GM18858 (cell line): Measurements from ENCODE around the gene TIMM13.
"Not testable (repeated sequence)": the region's sequence is repeated elsewhere in the genome, so short reads cannot be mapped to it uniquely, and the experiment has no call there.

Experiments
- ATAC-seq: cut with Tn5 transposase; IDR thresholded peaks from one replicate; pipeline ENCODE4 v1.9.1; 2021; ENCODE audit not compliant: unreplicated experiment

Gene TIMM13

DNA sequence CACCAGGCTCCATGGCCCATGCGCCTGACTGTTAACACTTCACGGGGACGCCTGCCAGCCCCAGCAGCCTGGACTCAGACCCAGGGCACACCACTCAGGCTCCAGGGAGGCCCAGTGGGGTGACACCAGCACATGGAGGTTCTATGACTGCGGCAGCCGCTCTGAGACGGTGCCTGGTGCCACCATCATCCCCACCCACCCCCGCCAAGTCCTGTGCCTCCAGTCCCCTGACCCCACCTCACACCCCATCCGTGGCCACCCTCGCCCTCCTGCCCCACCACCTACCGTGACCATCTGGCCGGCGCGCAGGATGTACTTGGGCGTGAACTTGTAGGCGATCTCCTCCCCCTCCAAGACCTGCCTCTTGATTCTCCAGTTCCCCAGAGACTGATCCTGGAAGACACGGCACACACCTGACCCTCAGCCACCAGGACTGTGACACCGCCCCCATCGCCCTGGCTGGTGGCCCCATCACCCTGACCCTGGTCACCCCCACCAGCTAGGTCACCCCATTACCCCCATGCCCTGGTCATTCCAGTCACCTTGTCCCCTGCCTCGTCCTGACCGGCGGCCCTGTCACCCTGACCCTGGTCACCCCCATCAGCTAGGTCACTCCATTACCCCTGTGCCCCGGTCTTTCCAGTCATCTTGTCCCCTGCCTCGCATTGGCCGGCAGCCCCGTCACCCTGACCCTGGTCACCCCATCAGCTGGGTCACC is 4.9 kb upstream of the TIMM13 start:
- ATAC-seq = no peak

DNA sequence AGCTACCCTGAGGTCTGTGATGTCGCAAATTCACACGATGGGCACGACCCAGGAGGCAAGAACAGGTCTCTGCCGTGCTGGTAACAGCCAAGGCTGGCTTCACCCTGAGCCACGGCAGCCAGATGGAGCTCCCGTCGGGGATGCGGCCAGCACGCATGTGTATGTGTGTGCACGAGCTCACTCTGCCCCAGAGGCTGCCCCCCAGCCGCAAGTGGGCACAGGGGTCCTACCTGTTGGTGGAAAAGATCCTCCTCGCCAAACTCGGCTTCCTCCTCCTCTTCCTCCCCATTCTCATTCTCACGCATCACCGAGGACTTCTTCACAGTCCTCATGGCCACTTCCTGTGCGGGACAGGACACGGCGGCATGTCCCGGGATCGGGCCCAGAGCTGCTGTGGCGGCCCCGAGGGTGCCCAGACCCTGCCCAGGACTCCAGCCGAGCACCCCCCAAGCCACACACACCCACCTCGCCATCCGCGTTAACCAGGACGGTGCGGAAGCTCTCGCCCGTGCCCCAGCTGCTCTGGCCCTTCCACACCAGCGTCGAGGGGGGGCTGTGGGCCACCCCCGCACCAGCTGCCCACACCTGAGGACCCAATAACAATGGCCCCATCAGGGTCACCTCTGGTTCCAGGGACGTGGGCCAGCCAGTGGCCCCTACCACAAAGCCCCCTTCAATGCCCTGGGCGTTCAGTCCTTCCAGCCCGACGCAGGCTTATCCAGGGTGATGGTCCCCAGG is 4.1 kb upstream of the TIMM13 start:
- no peak for ATAC-seq

DNA sequence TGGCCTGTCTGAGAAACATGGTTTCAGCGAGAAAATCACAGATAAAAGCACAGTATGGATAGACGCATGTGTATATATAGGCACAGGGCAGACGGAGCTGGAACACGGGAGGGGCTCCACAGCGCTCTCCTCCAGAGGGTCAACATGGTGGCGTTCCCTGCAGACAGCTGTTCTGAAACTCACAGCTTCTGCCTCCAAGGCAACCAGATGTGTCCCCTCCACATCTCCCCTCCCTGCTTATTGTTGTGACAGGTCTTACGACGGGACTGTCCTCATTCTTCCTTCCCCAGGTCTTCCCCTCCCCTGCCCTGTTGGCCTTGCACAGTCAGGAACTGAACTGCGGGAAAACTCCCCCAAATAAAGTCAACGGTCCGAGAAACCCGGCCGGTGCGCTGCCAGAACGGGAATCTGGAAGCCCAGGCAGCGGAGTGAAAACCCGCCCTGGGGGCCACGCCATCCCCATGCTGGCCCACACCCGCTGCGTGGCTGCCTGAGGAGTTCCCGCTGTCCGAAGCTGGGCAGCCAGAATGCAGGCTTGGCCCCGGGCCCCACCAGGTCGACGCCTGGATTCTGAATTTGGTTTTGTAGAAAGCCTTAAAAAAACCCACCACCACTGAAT is 2.6 kb upstream of the TIMM13 start:
- ATAC-seq = no peak

DNA sequence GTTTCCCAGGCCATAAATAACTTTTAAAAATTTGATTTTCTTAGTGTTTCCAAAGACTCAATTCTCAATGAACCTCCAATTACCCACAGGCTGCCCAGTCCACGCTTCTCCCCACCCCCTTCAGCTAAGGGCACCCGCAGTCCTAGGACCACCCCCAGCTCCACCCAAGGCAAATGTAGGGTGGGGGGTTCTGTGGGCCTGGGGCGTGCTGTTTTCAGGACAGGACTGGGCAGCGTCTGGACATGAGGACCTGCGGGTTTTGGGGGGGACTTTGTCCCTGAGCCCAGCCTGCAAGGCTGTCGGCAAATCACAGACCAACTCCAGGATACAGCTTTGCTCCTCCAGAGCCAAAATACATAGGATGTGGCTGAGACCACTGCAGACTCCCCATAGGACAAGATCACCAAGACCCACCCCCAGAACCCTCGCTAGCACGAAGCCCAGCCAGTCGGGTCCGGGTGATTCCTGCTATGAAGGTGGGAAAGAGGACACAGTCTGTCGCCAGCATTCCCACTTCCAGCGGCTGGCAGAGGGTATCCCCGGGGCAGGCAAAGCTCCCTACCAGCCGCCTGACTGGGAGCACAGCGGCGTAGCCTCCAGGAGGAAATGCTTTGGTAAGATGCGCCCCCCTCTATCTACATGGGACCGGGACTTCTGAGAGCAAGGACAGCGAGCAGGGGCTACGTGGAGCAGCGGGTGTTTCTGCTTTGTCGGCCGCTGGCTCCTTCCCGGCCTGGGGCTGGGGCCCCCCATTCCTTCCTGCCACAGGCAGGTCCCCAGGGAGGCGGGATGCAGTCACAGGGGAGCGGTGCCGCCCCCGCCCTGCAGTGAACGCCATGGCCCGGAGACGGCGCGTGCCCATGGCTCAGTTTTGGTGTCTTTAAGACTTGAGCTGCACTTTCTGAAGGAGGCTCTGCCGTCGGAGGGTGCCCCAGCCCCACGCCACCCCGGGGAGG is 1.6 kb upstream of the TIMM13 start:
- no peak for ATAC-seq

DNA sequence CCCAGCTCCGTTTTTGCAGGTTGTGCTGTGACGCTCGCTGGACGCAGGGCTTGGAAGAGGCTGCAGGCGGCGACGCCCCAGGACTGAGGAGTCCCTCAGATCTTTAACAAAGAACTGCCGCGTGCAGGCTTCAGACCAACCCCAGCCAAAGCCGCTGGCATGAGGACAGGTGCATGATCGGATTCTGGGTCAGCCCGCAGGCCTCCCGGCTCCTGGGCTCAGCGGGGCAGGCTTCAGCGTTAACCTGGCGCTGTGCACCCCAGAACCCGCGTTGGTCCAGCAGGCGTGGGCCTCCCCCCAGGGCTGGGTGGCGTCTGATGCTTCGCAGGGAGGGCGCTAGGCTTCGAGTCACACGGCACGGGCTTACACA is 920 bp upstream of the TIMM13 start:
- ATAC-seq = no peak

DNA sequence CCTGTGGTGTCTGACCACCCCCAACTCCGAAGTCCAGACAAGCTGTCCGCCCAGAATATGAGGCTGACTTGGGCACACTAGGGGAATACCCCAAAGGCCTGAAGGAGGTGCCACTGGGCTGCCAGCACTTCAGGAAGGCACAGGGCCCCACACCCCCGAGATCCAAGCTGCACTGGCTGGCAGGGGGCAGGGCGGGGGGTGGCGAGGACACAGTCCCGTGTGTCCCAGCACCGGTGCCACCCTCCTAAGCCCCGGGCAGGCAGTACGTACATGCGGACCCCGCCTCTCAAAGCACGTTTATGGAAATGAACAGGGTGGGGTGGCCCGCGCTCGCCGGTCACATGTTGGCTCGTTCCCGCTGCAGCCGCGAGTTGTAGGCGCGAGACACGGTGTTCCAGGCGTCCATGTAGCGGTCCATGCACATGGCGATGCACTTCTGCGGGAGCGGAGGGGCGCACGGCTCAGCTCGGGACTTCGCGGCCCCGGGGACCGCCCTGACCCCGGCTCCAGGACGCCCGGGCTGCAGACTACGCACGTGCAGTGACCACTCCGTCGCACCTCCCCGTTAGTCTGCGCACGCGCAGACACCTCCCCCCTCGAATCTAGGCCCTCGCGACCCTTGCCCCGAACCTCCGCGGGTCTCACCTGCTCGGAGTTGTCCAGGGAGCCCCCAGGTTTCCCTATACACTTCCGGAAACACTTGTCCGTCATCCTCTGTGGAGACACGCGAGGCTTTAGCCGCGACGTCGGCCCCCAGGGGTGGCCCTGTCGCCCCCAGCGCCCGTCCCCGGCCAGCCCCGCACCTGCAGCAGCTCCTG is 566 bp downstream of the TIMM13 start:
- peak; percentile 10 for ATAC-seq

DNA sequence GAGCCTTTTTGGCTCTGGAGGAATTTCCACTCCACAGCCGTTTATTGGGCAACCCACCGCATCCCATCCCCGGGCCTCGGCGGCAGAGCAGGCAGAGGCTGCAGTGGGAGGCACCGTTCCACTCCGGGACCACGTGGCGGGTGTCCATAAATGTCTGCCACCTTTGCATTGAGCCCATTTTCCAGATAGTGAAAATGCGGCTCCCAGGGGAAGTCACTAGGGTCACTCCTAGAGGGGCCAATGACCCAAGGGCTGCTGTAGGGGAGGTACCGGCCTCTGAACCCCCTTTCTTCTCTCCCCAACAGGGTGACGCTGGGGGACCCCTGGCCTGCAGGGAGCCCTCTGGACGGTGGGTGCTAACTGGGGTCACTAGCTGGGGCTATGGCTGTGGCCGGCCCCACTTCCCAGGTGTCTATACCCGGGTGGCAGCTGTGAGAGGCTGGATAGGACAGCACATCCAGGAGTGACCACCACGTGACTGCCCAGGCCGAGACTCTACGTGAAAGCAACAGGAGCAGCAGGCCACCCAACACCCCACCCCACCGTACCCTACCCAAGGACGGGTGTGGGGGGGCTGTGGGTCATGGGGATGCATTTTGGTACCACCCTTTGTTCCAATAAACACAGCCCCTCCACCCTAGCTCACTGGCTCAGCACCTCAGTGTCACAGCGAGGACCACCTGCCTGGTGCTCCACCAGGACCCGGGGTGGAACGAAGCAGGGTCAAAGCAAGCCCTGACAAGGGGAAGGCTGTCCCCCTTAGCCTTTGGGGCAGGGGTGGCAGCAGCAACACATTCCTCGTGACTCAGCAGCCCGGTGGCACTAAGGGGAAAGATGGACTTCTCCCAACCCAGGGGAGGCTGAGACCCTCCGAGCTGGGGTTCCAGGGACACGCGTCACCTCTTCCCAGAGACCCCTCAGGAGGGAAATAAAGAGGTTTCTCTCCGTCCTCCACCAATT is 1.5 kb downstream of the TIMM13 start:
- ATAC-seq = no peak

DNA sequence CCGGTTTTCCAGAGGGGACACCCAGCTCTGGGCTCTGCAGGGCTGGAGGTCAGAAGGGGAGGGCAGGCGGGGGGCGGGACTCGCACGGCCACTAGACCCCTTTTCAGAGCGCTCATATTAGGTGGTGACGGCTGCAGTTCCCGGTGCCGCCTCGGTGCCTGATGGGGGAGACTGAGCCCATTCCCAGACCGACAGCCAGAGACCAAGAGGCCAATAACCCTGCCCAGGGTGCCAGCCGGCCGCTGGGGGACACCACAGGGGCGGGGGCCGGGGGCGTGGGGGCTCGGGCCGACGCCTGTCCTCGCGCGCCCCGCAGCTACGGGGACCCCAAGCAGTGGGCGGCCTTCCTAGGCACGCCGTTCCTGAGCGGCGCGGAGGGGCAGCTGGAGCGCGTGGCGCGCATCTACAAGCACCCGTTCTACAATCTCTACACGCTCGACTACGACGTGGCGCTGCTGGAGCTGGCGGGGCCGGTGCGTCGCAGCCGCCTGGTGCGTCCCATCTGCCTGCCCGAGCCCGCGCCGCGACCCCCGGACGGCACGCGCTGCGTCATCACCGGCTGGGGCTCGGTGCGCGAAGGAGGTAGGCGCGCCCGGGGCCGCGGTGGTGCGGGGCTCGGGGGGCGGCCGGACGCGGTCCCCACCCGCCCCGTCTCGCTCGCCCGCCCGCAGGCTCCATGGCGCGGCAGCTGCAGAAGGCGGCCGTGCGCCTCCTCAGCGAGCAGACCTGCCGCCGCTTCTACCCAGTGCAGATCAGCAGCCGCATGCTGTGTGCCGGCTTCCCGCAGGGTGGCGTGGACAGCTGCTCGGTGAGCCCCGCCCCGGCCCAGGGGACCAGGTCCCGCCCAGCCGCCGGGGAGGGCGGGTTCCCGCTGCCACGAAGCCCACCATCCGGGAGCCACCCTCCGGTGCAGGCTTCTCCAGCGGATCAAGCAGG is 2.4 kb downstream of the TIMM13 start:
- no peak for ATAC-seq

DNA sequence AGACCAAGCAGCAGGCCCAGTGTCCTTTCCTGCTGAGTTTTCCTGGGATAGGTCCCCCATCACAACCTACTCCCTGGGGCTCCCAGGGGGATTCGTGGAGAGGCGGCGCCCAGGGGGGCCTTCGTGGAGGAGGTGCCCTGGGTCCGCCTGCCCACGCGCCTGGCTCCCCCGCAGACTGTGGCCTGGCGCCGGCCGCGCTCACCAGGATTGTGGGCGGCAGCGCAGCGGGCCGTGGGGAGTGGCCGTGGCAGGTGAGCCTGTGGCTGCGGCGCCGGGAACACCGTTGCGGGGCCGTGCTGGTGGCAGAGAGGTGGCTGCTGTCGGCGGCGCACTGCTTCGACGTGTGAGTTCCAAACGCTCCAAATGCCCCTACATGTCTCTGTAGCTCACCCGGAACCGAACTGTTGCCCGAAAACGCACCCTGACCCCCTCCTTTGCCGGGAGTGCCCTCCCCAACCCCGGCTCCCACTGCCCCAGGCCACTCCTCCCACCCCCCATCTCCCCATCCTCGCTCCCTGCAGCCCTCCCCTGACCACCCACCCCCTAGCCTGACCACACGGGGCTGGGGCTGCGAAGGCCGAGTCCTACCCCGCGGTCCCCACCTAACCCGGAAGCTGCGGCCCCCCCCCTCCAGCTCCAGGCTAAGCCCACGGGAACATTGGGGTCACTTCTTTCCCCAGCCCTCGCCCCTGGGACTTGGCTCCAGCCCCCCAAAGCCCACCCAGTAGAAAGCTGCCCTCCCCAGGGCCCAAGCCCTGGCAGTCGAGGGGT is 3.3 kb downstream of the TIMM13 start:
- no peak for ATAC-seq

DNA sequence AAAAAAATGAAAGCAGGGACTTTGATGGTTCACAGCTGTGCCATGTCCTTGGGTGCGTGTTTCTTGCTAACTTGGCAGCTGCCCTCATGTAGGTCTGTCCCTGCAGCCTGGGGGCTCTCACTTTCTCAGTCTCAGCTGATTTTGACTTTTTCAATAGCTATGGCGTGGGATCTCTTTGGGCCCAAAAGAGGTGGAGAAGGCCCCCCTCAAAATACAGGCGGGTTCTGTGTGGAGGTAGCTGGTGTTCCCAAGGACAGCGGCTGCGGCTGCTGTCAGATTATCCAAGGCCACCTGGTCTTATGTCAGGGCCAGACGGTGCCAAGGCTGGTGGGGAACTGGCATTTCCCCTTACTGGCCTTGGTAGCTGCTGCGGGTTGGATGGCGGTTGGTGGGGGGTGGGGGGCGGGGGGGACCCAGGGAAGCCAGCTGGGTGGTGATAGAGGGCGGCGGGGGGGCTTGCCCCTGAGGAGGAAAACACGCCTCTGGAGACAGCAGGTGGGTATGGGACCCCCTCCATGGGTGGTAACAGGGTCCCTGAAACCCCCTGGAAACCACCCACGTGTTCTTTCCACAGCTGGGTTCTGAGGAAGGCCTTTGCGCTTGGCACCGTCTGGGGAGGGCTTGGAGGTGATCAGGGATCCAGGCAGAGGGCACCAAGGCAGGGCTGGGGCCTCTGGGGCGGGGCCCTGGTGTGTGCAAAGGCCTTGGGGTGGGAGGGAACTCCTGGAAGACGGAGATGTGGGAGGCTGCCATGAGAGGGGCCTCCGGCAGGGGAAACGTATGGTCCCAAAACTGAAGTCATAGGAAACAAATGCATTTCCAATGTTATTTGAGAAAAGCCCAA is 4.1 kb downstream of the TIMM13 start:
- no peak for ATAC-seq

DNA sequence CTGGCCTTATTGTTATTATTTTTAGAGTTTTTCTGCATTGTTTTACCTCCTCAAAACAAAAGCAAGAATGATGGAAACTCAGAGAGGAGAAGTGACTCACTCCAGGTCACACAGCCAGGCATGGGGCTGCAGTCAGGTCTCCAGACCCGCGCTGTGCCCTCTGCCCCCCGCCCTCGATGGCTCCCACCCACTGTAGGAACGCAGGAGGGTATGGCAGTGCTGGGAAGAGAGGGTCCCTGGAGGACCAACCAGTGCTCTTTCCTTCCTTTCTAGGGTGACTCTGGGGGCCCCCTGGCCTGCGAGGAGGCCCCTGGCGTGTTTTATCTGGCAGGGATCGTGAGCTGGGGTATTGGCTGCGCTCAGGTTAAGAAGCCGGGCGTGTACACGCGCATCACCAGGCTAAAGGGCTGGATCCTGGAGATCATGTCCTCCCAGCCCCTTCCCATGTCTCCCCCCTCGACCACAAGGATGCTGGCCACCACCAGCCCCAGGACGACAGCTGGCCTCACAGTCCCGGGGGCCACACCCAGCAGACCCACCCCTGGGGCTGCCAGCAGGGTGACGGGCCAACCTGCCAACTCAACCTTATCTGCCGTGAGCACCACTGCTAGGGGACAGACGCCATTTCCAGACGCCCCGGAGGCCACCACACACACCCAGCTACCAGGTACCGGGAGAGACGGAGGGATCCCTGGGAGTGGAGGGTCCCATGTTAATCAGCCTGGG is 5.6 kb downstream of the TIMM13 start:
- no peak for ATAC-seq

DNA sequence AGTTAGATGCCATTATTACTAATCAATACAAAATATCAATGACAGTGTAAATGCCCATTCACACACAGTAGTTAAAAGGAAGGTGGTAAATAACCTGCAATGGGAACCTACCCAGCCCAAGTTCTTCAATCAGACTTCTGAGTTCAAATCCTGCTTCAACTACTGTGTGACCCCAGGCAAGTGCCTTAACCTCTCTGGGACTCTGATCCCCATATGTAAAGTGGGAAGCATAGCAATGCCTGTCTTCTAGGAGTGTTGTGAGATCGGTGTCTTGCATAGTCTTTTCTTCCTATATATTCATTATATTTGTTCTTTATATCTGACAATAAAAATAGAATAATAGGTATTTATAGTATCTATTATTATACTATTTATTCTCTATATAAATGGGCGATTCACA is 6.9 kb downstream of the TIMM13 start:
- ATAC-seq = no peak

DNA sequence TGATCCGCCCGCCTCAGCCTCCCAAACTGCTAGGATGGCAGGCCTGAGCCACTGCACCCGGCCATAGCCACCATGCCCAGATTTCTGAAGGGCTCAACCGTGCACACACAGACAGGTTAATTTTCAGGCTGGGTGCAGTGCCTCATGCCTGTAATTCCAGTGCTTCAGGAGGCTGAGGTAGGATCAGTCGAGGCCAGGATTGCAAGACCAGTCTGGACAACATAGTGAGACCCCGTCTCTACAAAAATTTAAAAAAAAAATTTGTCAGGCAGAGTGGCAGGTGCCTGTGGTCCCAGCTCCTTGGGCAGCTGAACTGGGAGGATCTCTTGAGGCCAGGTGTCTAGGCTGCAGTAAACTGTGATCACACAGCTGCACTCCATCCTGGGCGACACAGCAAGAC is 7.6 kb downstream of the TIMM13 start:
- no peak for ATAC-seq

DNA sequence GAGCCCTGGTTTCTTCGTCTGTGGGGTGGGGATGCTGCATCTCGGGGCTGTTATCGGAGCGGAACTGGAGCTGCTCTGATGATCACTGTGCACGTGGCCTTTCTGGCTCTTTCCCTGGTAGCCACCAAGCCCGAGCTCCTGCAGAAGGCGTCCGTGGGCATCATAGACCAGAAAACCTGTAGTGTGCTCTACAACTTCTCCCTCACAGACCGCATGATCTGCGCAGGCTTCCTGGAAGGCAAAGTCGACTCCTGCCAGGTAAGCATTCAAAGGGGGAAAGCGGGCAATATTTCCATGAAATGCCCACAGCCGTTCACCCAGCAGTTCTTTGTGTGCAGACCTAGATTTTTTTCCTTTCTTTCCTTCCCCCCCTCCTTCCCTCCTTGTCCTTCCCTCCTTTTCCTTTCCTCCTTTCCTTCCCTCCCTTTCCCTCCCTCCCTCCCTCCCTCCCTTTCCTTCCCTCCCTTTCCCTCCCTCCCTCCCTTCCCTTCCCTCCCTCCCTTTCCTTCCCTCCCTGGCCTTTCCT is 9.4 kb downstream of the TIMM13 start:
- ATAC-seq = no peak

DNA sequence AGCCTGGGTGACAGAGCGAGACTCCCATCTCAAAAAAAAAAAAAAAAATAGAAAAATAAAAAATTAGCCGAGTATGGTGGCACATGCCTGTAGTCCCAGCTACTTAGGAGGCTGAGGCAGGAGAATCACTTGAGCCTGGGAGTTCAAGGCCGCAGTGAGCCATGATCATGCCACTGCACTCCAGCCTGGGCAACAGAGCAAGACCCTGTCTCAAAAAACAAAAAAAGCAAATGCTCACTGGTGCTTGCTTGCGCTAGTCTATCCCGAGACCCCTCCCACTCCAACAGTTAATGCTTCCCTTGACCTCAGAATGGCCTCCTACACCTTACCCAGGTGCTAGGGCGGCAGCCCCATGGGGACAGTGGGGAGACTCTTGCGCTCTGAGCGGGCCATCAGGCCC is 9.9 kb downstream of the TIMM13 start:
- ATAC-seq = not testable (repeated sequence)
